Aorta (tissue), 5 donors: ENCODE results near the gene ATG2B. TPM values are rescaled to one million over a fixed set of nuclear protein-coding genes. Genes with fewer than 3 reads are reported as not detected.

Experiments
- ATAC-seq: fragments of 200-7000 bp; cut with Tn5 transposase; one replicate; pipeline ENCODE4 v1.9.1; 2022; ENCODE audit warnings: moderate library complexity; ENCODE audit not compliant: low FRiP score
- DNase-seq, 2 donors: peaks; one replicate each; pipeline ENCODE4 v3.0.0-alpha.2; 2020
- H3K27ac ChIP-seq, 2 donors: one replicate each; pipeline ENCODE4 v1.5.1; 2013; ENCODE audit warnings: low read length in 2 of 2, mild to moderate bottlenecking in 2 of 2, moderate library complexity in 2 of 2, control low read depth in 1 of 2, inconsistent platforms in 1 of 2, low read depth in 1 of 2
- H3K27me3 ChIP-seq, 2 donors: one replicate each; pipeline ENCODE4 v1.6.1; 2013; ENCODE audit warnings: control low read depth in 1 of 2, low read length in 1 of 2, mild to moderate bottlenecking in 1 of 2, moderate library complexity in 1 of 2; ENCODE audit not compliant: insufficient read depth in 2 of 2, control insufficient read depth in 1 of 2
- H3K36me3 ChIP-seq, 2 donors: one replicate each; pipeline ENCODE4 v1.6.1; 2013; ENCODE audit warnings: control low read depth in 1 of 2, low read length in 1 of 2, mild to moderate bottlenecking in 1 of 2; ENCODE audit not compliant: insufficient read depth in 2 of 2, control insufficient read depth in 1 of 2
- H3K4me1 ChIP-seq, 2 donors: one replicate each; pipeline ENCODE4 v1.6.1; 2013; ENCODE audit warnings: low read length in 2 of 2, control low read depth in 1 of 2, mild to moderate bottlenecking in 1 of 2, moderate library complexity in 1 of 2; ENCODE audit not compliant: insufficient read depth in 2 of 2, control insufficient read depth in 1 of 2
- H3K4me3 ChIP-seq, 2 donors: one replicate each; pipeline ENCODE4 v1.5.1; 2013; ENCODE audit warnings: low read length in 2 of 2, control low read depth in 1 of 2, mild to moderate bottlenecking in 1 of 2
- H3K9me3 ChIP-seq: one replicate; pipeline ENCODE4 v1.6.1; 2013; ENCODE audit warnings: mild to moderate bottlenecking, low read length; ENCODE audit not compliant: control insufficient read depth
- WGBS, 2 donors: extraction: QIAGEN DNeasy Blood & Tissue Kit; methylation state at CpG; one replicate each; pipeline ENCODE4 v1.1.7; 2013; 5-methylcytosine and 5-hydroxymethylcytosine counted together
- intact Hi-C, 2 donors: fragments of 100-400 bp; cut with DNase I; formaldehyde crosslinking; loops; one replicate each; pipeline versions ENCODE4 v1.14.2 to v1.15.0; 2022
- polyA plus RNA-seq, 2 donors: library from polyadenylated mRNA; stranded (reverse); fragments of 200-250 nt; gene quantifications; one replicate each; pipeline ENCODE4 v1.2.3, GENCODE V29; 2013
- total RNA-seq, 2 donors: library from RNA; stranded (reverse); fragmentation: NEBNext Ultra II Directional; extraction: Animal tissue kit (Norgen Biotek cat#: 25700); gene quantifications; one replicate each; pipeline ENCODE4 v1.2.1, GENCODE V29; 2021
- donor health status: healthy with polysubstance abuse.
- donor health status: Bipolar disorder and iron deficiency.
- donor health status: DM: no; HTN: no; CAD: no.
- donor health status: DM: no; HTN: no; CAD: no.
- donor health status: DM: yes; HTN: yes; CAD: no.

ATG2B gene
- total and polyA plus RNA-seq, 4 donors = 1.5 to 36.7 (median 14.4) TPM

DNA sequence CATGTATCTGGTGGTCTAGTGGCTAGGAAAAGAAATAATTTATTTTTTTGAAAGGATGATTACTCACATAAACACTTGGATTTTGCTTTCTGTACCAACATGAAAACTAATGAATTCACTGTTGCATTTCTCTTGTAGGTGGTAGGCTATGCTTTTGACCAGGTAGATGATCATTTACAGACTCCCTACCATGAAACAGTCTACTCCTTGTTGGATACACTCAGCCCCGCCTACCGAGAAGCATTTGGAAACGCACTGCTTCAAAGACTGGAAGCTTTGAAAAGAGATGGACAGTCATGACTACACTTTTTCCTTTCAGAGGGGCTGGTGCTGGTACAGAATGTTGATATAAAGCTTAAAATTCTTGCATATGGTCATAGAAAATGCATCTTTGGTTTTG is 22.2 kb upstream of the ATG2B start:
- Histone ChIP-seq H3K27ac (no peak overlapping the region), H3K9me3 (no peaks in the 10 kb centered on the region), H3K36me3 (peaks cover 0 to 8% of the 10 kb centered on the region in 2 donors), H3K27me3 (no peaks in the 10 kb centered on the region), H3K4me1 (no peaks in the 10 kb centered on the region), H3K4me3 (no peak overlapping the region)
- 90% methylated on average over 3 of the region's 3 CpGs for WGBS, 2 donors
- DNase-seq (no peak), ATAC-seq (no peak)
- intact Hi-C loops = no loop called here

DNA sequence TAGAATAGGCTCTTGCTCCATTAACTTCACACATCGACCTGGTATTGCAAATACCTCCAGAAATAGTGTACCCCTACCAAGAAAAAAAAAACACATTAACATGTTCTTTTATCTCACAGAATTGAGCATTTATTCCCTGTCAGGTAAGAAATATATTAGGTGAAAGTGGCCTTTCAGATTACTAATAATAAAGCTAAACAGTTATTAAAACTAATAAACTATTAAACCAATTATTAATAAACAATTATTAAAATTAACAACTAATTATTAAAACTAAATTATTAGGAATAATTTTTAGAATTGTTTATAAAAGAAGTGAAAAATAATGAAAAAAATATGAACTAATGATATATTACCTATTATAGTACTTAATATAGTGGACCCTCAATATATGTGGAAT is 21.6 kb upstream of the ATG2B start:
- Histone ChIP-seq H3K27ac (no peak overlapping the region), H3K9me3 (no peaks in the 10 kb centered on the region), H3K36me3 (peaks cover 0 to 8% of the 10 kb centered on the region in 2 donors), H3K4me3 (no peak overlapping the region), H3K27me3 (no peaks in the 10 kb centered on the region), H3K4me1 (no peaks in the 10 kb centered on the region)
- DNase-seq (no peak), ATAC-seq (no peak)
- intact Hi-C loops = no loop called here
- WGBS, 2 donors = 69 to 82% methylated on average over 1 of the region's 1 CpG

DNA sequence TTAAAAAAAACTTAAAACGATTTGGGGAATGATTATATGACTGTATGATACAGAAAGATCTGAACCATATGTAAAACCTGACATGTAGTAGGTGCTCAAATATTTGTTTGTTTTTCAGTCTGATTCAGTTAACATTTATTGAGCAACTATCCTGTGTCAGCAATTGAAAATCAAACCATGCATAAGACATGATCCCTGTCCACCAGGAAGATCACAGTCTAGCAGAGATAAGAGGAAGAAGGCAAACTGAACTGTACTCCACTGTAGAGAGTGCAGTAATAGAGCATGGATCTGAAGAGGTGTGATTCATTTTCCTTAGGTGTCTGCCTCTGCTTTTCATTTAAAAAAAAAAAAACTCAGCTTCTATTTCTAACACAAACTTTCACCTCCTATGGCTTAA is 20.9 kb upstream of the ATG2B start:
- Histone ChIP-seq H3K4me3 (no peak overlapping the region), H3K4me1 (no peaks in the 10 kb centered on the region), H3K27me3 (no peaks in the 10 kb centered on the region), H3K27ac (no peak overlapping the region), H3K9me3 (no peaks in the 10 kb centered on the region), H3K36me3 (peaks cover 0 to 8% of the 10 kb centered on the region in 2 donors)
- no peak for DNase-seq
- intact Hi-C loops = no loop called here
- 67 to 72% methylated on average over 1 of the region's 1 CpG for WGBS, 2 donors
- ATAC-seq = no peak

DNA sequence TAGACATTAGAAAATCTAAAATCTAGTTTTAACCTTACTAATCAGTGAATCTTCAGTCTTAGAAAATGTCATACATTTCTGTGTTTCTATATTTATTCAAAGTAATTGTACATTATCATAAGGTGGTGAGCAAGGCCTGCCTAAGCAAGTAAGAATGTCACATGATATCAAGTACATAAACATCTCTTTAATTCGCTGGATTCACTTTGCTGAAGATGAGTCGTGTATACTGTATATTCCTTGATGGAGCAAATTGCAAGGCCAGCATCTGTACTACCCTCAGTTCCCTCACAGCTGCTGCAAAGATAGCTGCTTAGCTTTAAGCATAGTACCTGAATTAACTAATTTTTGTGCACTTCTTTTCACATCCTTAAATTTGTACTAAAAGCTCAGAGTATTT is 20.3 kb upstream of the ATG2B start:
- H3K4me1 ChIP-seq = no peaks in the 10 kb centered on the region
- no peak overlapping the region for H3K4me3 ChIP-seq
- no peak overlapping the region for H3K27ac ChIP-seq
- H3K36me3 ChIP-seq = peaks cover 0 to 8% of the 10 kb centered on the region in 2 donors
- no peaks in the 10 kb centered on the region for H3K9me3 ChIP-seq
- no peak for ATAC-seq
- H3K27me3 ChIP-seq = no peaks in the 10 kb centered on the region
- DNase-seq = no peak
- intact Hi-C loops = no loop called here
- WGBS, 2 donors = 89 to 90% methylated on average over 2 of the region's 2 CpGs

DNA sequence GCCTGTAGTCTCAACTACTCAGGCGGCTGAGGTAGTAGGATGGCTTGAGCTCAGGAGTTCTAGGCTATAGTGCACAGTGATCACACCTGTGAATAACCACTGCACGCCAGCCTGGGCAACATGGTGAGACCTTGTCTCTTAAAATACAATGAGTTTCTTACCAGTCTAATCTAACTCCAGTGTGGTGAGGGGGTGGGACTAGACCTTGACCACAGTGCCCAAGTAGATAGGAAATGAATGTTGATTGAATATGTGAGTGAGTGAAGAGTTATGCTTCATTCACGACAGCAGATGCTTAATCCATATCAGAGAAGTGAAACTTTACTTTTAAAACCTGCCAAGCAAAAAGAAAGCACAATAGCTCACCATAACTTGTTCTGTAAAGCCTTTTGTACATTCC is 17.6 kb upstream of the ATG2B start:
- no peak for ATAC-seq
- peaks cover 0 to 5% of the 10 kb centered on the region in 2 donors for H3K36me3 ChIP-seq
- intact Hi-C loops = no loop called here
- H3K4me1 ChIP-seq = no peaks in the 10 kb centered on the region
- no peaks in the 10 kb centered on the region for H3K27me3 ChIP-seq
- H3K27ac ChIP-seq = no peak overlapping the region
- DNase-seq = no peak
- no peaks in the 10 kb centered on the region for H3K9me3 ChIP-seq
- 94 to 97% methylated on average over 3 of the region's 3 CpGs for WGBS, 2 donors
- no peak overlapping the region for H3K4me3 ChIP-seq

DNA sequence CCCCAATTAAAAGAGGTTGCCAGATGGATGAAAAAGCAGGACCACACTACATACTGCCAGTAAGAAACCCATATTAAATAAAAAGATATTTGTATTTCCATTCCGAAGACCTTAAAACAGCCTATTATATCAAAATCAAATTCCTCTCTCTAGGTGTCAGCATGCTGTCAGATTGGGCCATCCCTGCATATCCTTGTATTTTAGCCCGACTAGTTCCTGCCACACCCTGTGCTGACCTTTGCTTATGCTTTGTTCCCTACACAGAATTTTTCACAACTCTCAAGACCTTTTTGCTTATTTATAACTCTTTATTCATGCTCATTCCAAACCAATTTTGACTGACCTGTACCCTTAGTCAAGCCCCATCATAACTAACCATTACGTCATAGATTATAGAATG is 13.0 kb upstream of the ATG2B start:
- WGBS, 2 donors = 91 to 97% methylated on average over 3 of the region's 3 CpGs
- intact Hi-C loops = no loop called here
- Histone ChIP-seq H3K36me3 (no peaks in the 10 kb centered on the region), H3K9me3 (no peaks in the 10 kb centered on the region), H3K4me1 (no peaks in the 10 kb centered on the region), H3K27ac (no peak overlapping the region), H3K4me3 (no peak overlapping the region), H3K27me3 (no peaks in the 10 kb centered on the region)
- DNase-seq (no peak), ATAC-seq (no peak)

DNA sequence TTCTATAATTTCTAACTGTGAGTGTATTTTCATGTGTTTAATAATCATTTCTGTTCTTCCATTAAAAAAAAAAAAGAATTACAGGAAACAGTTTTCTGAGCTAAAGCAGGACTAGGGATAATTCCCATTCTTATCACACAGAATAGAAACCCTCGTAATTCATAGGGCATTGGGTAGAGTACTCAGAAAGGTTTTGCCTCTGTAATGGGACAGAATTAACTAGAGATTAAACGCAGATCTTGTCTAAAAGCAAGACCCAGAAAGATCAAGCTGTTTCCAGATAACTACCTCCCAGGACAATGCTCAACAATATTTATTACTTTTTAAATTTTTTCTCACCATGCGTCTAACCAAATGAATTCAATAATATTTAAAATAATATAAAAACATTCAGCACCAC is 10.4 kb upstream of the ATG2B start:
- Histone ChIP-seq H3K9me3 (no peaks in the 10 kb centered on the region), H3K4me1 (no peaks in the 10 kb centered on the region), H3K27ac (no peak overlapping the region), H3K27me3 (no peaks in the 10 kb centered on the region), H3K36me3 (no peaks in the 10 kb centered on the region), H3K4me3 (no peak overlapping the region)
- no peak for ATAC-seq
- DNase-seq = no peak
- intact Hi-C loops = no loop called here
- 66 to 84% methylated on average over 3 of the region's 3 CpGs for WGBS, 2 donors

DNA sequence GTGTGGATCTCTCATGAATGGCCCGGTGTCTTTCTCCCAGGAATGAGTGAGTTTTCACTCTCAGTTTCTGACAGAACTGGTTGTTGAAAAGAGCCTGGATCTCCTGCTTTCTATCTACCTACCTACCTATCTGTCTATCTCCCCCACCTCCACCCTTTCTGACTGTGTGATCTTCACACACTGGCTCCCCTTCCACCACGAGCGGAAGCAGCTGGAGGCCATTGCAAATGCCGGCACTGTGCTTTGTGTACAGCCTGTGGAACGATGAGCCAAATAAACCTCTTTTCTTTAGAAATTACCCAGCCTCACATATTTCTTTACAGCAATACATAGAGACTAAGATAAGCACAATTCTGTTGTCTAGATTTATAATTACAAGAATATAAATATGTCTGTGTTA is 7.4 kb upstream of the ATG2B start:
- 93 to 94% methylated on average over 5 of the region's 5 CpGs for WGBS, 2 donors
- DNase-seq (no peak), ATAC-seq (no peak)
- H3K9me3 ChIP-seq = no peaks in the 10 kb centered on the region
- H3K36me3 ChIP-seq = no peaks in the 10 kb centered on the region
- no peak overlapping the region for H3K27ac ChIP-seq
- intact Hi-C loops = no loop called here
- H3K4me3 ChIP-seq = no peak overlapping the region
- no peaks in the 10 kb centered on the region for H3K27me3 ChIP-seq
- no peaks in the 10 kb centered on the region for H3K4me1 ChIP-seq

DNA sequence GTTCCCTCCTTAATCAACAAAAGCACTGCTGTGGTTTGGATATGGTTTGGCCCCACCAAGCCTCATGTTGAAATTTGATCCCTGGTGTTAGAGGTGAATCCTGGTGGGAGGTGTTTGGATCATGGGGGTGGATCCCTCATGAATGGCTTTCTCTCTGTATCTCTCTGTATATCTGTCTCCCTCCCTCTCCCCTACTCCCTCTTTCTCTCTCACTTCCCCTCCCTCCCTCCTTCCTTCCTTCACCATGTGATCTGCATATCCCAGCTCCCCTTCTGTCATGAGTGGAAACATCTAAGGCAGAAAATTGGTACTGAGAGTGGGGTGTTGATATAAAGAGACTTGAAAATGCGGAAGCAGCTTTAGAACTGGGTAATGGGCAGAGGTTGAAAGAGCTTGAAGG is 5.4 kb upstream of the ATG2B start:
- Histone ChIP-seq H3K36me3 (no peaks in the 10 kb centered on the region), H3K4me1 (no peaks in the 10 kb centered on the region), H3K27me3 (no peaks in the 10 kb centered on the region), H3K4me3 (no peak overlapping the region), H3K9me3 (no peaks in the 10 kb centered on the region), H3K27ac (no peak overlapping the region)
- DNase-seq = no peak
- intact Hi-C loops = no loop called here
- 98 to 100% methylated on average over 1 of the region's 1 CpG for WGBS, 2 donors
- ATAC-seq = no peak
